HFF-Myc (cell line): ENCODE data around the gene CLIP1.
A peak's percentile ranks its signal among the peaks of the same experiment; 100 is the strongest.
"Not testable (repeated sequence)": the region's sequence is repeated elsewhere in the genome, so short reads cannot be mapped to it uniquely, and the experiment has no call there.

Source experiments
- DNase-seq: peaks from one replicate; pipeline ENCODE4 v3.0.0-alpha.2; 2011; ENCODE audit warnings: low read depth; ENCODE audit errors: extremely low read depth
- H3K4me3 ChIP-seq: replicated peaks from 2 replicates; pipeline ENCODE4 v1.5.1; 2011; ENCODE audit warnings: low read depth, mild to moderate bottlenecking, control low read depth, low read length
- TF ChIP-seq, protein P1 (sequence below): IDR thresholded peaks from 2 replicates; pipeline ENCODE4 v1.5.1; 2012; ENCODE audit warnings: mild to moderate bottlenecking, low read depth, low read length, control low read depth; ENCODE audit errors: missing control alignments

Gene CLIP1

DNA sequence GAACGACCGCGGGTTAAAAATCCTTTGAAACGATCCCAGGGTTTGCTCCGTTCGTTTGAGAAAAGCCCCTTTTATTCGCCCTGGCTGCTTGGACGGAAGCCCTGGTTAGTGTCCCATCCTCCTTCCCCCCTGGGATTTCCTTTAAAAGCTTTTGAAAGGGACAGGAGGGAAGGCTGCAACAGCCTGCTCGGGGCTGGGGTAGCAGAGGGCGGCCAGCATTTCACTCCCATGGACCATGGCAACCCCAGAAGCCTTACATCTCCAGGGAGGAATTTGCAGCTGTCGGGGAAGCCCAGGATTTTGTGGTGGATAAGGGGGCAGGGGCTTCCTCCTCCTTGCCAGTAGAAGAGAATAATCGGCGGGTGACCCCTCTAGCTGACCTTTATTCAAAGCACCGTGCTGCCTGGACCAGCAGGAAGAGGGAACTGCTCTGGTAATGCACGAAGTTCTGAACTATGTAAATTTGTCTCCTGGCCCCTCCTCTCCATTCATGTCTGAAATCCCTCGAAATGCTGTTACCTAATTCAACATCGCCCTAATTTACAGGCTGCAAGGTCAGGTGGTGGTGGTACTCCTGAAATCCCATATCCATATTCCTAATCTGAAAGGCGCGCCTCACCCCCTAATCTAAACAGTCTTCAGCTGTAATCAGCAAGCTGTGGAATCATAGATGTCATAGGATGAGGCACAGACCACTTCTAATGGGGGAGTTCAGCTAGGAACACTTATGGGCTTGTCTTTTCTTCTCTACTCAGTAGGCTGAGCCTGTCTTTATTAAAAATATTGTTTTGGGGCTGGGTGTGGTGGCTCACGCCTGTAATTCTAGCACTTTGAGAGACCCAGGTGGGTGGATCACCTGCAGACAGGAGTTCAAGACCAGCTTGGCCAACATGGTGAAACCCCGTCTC is 1.0 kb upstream of the CLIP1 start:
- TF ChIP-seq, protein P1, sequence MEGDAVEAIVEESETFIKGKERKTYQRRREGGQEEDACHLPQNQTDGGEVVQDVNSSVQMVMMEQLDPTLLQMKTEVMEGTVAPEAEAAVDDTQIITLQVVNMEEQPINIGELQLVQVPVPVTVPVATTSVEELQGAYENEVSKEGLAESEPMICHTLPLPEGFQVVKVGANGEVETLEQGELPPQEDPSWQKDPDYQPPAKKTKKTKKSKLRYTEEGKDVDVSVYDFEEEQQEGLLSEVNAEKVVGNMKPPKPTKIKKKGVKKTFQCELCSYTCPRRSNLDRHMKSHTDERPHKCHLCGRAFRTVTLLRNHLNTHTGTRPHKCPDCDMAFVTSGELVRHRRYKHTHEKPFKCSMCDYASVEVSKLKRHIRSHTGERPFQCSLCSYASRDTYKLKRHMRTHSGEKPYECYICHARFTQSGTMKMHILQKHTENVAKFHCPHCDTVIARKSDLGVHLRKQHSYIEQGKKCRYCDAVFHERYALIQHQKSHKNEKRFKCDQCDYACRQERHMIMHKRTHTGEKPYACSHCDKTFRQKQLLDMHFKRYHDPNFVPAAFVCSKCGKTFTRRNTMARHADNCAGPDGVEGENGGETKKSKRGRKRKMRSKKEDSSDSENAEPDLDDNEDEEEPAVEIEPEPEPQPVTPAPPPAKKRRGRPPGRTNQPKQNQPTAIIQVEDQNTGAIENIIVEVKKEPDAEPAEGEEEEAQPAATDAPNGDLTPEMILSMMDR: no peak
- DNase-seq: no peak
- H3K4me3 ChIP-seq: peak overlapping the region; percentile 50

DNA sequence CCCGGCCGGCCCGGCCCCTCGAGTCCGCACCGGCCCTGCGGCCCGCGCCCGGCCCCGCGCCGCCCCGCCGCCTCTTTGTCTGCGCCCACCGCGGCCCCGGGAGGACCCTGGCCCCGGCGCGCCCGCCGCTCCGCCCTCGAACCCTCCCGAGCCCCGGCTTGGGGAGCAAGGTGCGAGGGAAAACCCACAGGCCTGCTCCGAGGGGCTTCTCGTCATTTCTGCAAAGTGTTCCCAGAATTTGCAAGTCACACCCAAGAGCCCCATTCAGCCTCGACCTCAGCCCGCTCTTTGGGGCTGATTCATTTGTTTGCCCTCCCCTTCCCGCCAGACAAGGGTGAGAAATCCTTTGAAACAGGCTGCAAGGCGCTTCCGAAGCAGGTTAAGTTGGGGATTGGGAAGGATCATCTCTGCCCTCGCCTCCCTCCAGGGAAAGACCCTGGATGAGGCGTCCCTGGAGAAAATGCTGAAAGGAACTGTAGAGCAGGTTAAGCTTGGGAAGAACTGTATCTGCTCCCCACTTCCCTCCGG is 325 bp upstream of the CLIP1 start:
- peak overlapping the region; percentile 50 for H3K4me3 ChIP-seq
- DNase-seq: no peak
- TF ChIP-seq, protein P1: no peak

DNA sequence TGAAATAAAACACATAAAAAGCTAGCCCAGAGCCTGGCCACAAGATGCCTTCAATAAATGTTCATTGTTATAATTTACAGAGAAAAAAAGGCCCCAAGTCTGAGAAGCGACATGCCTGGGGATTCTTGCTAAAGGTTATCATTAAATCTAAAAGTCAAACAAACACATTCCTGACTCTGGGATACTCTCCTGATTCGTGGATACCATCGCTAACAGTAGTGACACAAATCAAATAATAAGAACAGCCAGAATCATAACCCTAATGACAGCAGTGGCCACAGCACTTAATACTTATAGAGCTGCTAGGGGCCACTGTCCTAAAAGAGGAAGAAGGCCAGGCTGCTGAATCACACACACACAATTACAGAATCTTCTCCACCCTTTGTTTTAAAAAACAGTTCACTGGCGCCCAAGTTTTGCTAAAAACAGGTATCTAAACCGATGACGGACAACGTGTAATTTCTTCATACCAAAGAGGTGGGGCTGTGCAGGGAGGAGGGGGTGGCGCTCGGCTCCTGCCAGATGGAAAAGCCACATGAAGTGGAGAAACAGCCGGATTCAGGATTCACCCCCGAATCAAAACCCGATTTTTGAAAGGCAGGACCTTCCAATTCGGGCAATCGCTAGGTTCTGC is 1.2 kb downstream of the CLIP1 start:
- no peak for DNase-seq
- TF ChIP-seq, protein P1: no peak
- H3K4me3 ChIP-seq: peak overlapping the region; percentile 87

- TF ChIP-seq, protein P1: no peak
- DNase-seq: no peak
- peak overlapping the region; percentile 87 for H3K4me3 ChIP-seq
Measured at GRCh38 chr12:122420471-122421162, 1.9 kb downstream of the CLIP1 start.

GRCh38 chr12:122419094-122419493 is 3.4 kb downstream of the CLIP1 start:
- not testable (repeated sequence) for H3K4me3 ChIP-seq

GRCh38 chr12:122415665-122416064 is 6.8 kb downstream of the CLIP1 start:
- not testable (repeated sequence) for H3K4me3 ChIP-seq, DNase-seq

More at GRCh38 chr12:122419094-122419493, 3.4 kb downstream of the CLIP1 start:
- not testable (repeated sequence) for DNase-seq

- TF ChIP-seq, protein P1: no peak
- H3K4me3 ChIP-seq: no peak overlapping the region
- DNase-seq: no peak
Measured at GRCh38 chr12:122413516-122414404, 8.7 kb downstream of the CLIP1 start.
